Peyer's patch (tissue), 4 donors: ENCODE results near the gene ACP2. TPM values are rescaled to one million over a fixed set of nuclear protein-coding genes. Genes with fewer than 3 reads are reported as not detected.

Experiments
- DNase-seq, 3 donors: peaks; one replicate each; pipeline ENCODE4 v3.0.0-alpha.2; 2017 to 2019
- H3K27ac ChIP-seq, 4 donors: fragments of 200-600 bp; sonication (generic); one replicate each; pipeline ENCODE4 v1.5.1; 2016 to 2019
- H3K27me3 ChIP-seq, 2 donors: fragments of 200-600 bp; sonication (generic); one replicate each; pipeline ENCODE4 v1.5.1; 2019
- H3K36me3 ChIP-seq, 3 donors: fragments of 200-600 bp; sonication (generic); one replicate each; pipeline ENCODE4 v1.5.1; 2016 to 2019
- H3K4me1 ChIP-seq, 4 donors: fragments of 200-600 bp; sonication (generic); one replicate each; pipeline ENCODE4 v1.5.1; 2016 to 2019
- H3K4me3 ChIP-seq, 4 donors: fragments of 200-600 bp; sonication (generic); 1 replicate in 3 of 4; 2 replicates in 1 of 4; pipeline ENCODE4 v1.5.1; 2016 to 2019; ENCODE audit warnings: mild to moderate bottlenecking in 1 of 4
- H3K9me3 ChIP-seq, 4 donors: fragments of 200-600 bp; sonication (generic); one replicate each; pipeline ENCODE4 v1.5.1; 2016 to 2019; ENCODE audit warnings: mild to moderate bottlenecking in 1 of 4
- CTCF ChIP-seq, 6 experiments: fragments of 450-650 bp in 4 of 6; fragments of 200-600 bp in 2 of 6; sonication (generic) in 1 of 6; IDR thresholded peaks; one replicate each; pipeline ENCODE4 v1.5.1; 2017 to 2019; ENCODE audit warnings: antibody characterized with exemption in 6 of 6, mild to moderate bottlenecking in 3 of 6, moderate library complexity in 1 of 6
- POLR2A ChIP-seq, 2 donors: fragments of 450-650 bp; IDR thresholded peaks; one replicate each; pipeline ENCODE4 v1.5.1; 2017; ENCODE audit warnings: antibody characterized with exemption in 2 of 2, mild to moderate bottlenecking in 2 of 2, moderate library complexity in 2 of 2
- total RNA-seq, 4 donors: library from RNA; depleted of rRNA; stranded (reverse); fragments of >200 nt; gene quantifications; one replicate each; pipeline ENCODE4 v1.1.0, GENCODE V29; 2016

ACP2 gene
- total RNA-seq, 4 donors from 2014 or later: 30.5 to 131 (median 112) TPM

DNA sequence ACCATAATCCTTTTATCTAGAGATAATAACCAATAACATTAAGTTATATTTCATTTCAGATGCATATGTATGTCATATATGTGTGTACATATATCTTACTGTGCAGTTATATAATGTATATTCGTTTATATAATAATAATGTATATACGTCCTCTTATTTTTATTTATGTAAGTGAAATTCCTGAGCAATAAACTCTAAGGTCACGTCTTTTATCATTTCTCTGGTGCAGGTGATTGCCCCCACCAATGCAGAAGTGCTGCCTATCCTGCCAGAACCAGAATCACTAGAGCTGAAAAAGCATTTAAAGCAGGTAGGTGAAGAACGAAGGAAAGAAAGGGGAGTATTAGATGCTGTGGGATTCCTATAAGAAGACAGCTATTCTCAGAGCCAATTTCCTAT is 30.2 kb upstream of the ACP2 start:
- H3K4me3 ChIP-seq: no peak overlapping the region
- no peaks in the 10 kb centered on the region for H3K27me3 ChIP-seq
- H3K9me3 ChIP-seq: no peaks in the 10 kb centered on the region
- no peak for DNase-seq
- TF ChIP-seq POLR2A (IDR thresholded peaks at IDR 0.05) (no peak), CTCF (IDR thresholded peaks at IDR 0.05) (no peak)
- peaks cover 0 to 99% (median 3%) of the 10 kb centered on the region in 3 donors for H3K36me3 ChIP-seq
- no peak overlapping the region for H3K27ac ChIP-seq
- no peaks in the 10 kb centered on the region for H3K4me1 ChIP-seq

DNA sequence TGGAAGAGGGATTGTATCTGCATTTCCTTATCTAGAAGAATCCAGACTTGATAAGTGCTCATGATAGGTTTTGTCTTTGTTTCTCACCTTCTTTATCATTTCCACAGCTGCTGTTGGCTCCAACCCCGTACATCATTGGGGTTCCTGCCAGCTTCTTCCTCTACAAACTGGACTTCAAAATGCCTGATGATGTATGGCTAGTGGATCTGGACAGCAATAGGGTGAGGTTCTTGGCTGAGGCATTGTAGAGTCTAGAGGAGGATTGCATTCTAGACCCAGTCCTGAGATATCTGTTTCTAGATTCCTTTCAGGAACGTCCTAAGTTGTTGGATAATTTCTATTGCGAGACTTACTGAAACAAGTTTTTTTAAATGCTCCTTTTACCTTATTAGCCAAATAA is 29.4 kb upstream of the ACP2 start:
- no peaks in the 10 kb centered on the region for H3K9me3 ChIP-seq
- DNase-seq: no peak
- H3K4me3 ChIP-seq: no peak overlapping the region
- H3K27me3 ChIP-seq: no peaks in the 10 kb centered on the region
- H3K27ac ChIP-seq: no peak overlapping the region
- TF ChIP-seq POLR2A (IDR thresholded peaks at IDR 0.05) (no peak), CTCF (IDR thresholded peaks at IDR 0.05) (no peak)
- H3K36me3 ChIP-seq: peaks cover 0 to 95% (median 3%) of the 10 kb centered on the region in 3 donors
- H3K4me1 ChIP-seq: no peaks in the 10 kb centered on the region

- Histone ChIP-seq H3K36me3 (peaks cover 0 to 83% (median 3%) of the 10 kb centered on the region in 3 donors), H3K27ac (no peak overlapping the region), H3K4me3 (no peak overlapping the region), H3K27me3 (no peaks in the 10 kb centered on the region), H3K9me3 (no peaks in the 10 kb centered on the region), H3K4me1 (peaks cover 0 to 10% (median 6%) of the 10 kb centered on the region in 4 donors)
- no peak for DNase-seq
- TF ChIP-seq CTCF (IDR thresholded peaks at IDR 0.05) (no peak), POLR2A (IDR thresholded peaks at IDR 0.05) (no peak)
Measured at GRCh38 chr11:47276923-47277322, 28.3 kb upstream of the ACP2 start.

DNA sequence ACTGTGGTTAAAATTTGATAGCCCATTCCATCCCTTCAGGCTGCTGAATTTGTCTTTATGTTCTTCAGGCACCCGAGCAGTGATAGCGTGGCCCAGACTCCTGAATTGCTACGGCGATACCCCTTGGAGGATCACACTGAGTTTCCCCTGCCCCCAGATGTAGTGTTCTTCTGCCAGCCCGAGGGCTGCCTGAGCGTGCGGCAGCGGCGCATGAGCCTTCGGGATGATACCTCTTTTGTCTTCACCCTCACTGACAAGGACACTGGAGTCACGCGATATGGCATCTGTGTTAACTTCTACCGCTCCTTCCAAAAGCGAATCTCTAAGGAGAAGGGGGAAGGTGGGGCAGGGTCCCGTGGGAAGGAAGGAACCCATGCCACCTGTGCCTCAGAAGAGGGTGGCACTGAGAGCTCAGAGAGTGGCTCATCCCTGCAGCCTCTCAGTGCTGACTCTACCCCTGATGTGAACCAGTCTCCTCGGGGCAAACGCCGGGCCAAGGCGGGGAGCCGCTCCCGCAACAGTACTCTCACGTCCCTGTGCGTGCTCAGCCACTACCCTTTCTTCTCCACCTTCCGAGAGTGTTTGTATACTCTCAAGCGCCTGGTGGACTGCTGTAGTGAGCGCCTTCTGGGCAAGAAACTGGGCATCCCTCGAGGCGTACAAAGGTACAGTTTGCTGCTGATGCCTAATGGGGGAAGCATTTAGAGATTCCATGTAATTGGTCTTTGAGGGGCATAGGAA is 26.1 kb upstream of the ACP2 start:
- DNase-seq: peak in 1 of 3 donors; percentile 41
- H3K4me1 ChIP-seq: peaks cover 0 to 20% (median 12%) of the 10 kb centered on the region in 4 donors
- H3K36me3 ChIP-seq: peaks cover 0 to 61% (median 3%) of the 10 kb centered on the region in 3 donors
- H3K27ac ChIP-seq: no peak overlapping the region
- H3K27me3 ChIP-seq: no peaks in the 10 kb centered on the region
- no peak for TF ChIP-seq CTCF (IDR thresholded peaks at IDR 0.05)
- no peak for TF ChIP-seq POLR2A (IDR thresholded peaks at IDR 0.05)
- no peaks in the 10 kb centered on the region for H3K9me3 ChIP-seq
- H3K4me3 ChIP-seq: no peak overlapping the region

- peaks cover 0 to 41% (median 3%) of the 10 kb centered on the region in 3 donors for H3K36me3 ChIP-seq
- H3K9me3 ChIP-seq: no peaks in the 10 kb centered on the region
- H3K4me1 ChIP-seq: peaks cover 0 to 30% (median 18%) of the 10 kb centered on the region in 4 donors
- TF ChIP-seq CTCF (IDR thresholded peaks at IDR 0.05) (no peak), POLR2A (IDR thresholded peaks at IDR 0.05) (no peak)
- H3K27me3 ChIP-seq: no peaks in the 10 kb centered on the region
- no peak for DNase-seq
- H3K4me3 ChIP-seq: no peak overlapping the region
- H3K27ac ChIP-seq: no peak overlapping the region
Measured at GRCh38 chr11:47272706-47273105, 24.1 kb upstream of the ACP2 start.
